ENCODE measurements around the gene KCNS1.

Gene KCNS1

DNA sequence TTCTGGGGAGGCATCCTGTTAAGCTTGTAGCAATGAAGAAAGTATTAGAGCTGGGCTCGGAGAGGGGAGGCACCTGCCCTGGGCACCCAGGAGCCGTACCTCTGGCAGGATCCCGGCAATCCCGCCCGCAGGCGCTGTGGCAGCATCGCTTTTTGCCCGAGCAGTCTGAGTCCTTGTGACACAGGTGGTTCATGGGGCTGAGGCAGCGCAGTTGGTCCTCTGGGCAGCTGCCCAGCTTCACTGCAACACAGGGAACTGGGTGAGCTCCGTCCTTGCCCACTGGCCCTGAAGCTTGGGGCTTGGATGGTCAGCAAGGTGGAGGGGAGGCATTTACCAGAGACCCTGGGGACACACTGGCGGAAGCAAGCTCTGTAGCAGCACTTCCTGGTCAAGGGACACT, 9.4 kb upstream of the KCNS1 start:
- no peak for DNase-seq (ENCODE audit: low read depth in 2 of 2)

- no peak for DNase-seq (ENCODE audit: low read depth in 2 of 2)
Measured at GRCh38 chr20:45109634-45110033, 8.7 kb upstream of the KCNS1 start.

GRCh38 chr20:45105317-45105716, 4.4 kb upstream of the KCNS1 start:
- no peak for DNase-seq (ENCODE audit: low read depth in 2 of 2)

- no peak for DNase-seq (ENCODE audit: low read depth in 2 of 2)
Measured at GRCh38 chr20:45104786-45105185, 3.9 kb upstream of the KCNS1 start.

- DNase-seq (ENCODE audit: low read depth in 2 of 2) = no peak
Measured at GRCh38 chr20:45103072-45103471, 2.1 kb upstream of the KCNS1 start.

DNA sequence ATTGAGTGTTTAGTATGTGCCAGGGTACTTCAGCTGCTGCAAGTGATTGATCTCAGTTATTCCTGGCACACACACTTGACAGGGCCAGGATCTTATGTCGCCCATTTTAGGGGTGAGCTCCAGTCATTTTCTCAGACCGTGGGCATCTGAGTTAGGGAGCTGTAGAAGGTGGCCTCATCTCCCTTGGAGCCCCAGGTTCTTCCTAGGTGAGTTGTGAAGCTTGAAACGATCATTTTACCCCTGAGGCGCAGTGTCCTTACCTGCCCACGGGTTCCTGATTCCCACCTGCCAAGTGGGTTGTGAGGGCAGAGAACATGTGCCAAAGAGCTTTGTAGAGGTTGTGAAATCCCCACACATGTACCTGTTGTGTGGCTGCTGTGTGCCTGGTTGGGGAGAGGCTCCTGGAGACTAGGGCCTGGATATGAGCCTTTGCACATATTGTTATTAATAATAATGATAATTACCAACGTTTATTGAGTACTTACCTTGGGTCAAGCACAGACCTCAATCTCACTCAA, 465 bp upstream of the KCNS1 start:
- DNase-seq (ENCODE audit: low read depth in 2 of 2) = no peak

DNA sequence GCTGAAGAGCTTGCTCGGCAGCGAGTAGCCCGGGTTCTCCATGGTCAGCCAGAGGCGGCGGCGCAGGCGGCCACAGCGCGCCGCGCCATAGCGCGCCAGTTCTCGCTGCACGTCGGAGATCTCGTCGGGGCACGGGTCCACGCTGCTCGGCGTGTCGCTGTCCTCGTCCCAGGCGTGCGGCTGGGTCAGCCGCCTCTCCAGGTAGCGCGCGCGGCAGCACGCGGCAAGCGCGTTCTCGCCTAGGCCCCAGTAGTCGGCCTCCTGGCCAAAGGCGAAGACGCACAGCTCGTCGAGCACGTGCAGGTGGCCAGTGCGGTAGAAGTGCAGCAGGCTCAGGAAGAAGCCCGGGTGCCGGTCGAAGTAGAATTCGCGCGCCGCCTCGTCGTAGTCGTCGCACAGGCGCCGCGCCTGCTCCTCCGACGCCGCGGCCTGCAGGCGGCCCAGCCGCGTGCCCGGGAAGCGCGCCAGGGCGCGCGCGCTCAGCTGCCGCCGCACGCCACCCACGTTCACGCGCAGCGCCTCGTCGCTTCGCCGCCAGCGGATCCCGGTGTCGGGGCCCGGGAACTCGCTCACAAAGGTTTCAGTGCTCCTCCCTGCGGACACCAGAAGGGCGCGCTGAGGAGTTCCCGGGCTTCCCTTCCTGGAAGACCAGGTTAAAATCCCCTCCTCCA, 2.7 kb downstream of the KCNS1 start:
- DNase-seq (ENCODE audit: low read depth in 2 of 2) = peak in 1 of 2 donors; percentile 7

- peak in 1 of 2 donors; percentile 35 for DNase-seq (ENCODE audit: low read depth in 2 of 2)
Measured at GRCh38 chr20:45097485-45098102, 3.3 kb downstream of the KCNS1 start.

DNA sequence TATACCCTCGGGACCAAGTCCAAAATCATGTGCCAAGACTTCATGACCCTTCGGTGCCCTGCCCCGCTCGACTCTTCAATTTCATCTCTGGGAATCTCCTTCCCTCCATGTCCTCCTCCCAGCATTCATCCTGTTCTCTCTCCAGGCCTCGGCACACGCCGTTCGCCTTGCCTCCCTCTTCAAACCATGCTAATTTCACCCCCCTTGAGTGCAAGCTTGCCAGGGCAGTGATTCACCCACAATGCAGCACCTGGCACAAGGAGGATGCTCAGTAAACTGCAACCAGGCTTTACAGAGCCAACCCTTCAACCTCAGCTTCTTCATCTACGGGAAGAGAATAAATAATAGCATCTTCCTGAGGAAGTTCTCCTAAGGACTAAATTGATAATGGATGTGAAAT, 4.1 kb downstream of the KCNS1 start:
- no peak for DNase-seq (ENCODE audit: low read depth in 2 of 2)

DNA sequence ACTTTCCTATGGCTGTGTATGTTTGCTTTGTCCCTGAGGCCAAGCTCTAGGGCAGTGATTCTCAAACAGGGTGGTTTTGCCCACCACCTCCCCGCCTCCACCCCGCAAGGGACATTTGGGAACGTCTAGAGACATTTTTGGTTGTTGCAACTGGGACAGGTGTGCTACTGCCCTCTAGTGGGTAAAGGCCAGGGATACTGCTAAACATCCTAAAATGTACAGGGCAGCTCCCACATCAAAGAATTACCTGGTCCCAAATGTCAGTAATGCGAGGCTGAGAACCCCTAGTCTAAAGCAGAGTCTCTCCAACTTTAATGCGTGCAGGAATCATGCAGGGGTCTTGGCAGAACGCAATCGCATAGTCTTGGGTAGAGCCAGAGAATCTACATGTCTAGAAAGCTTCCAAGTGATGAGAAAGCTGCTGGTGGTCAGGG, 5.1 kb downstream of the KCNS1 start:
- DNase-seq (ENCODE audit: low read depth in 2 of 2) = peak; percentile 39 to 53

DNA sequence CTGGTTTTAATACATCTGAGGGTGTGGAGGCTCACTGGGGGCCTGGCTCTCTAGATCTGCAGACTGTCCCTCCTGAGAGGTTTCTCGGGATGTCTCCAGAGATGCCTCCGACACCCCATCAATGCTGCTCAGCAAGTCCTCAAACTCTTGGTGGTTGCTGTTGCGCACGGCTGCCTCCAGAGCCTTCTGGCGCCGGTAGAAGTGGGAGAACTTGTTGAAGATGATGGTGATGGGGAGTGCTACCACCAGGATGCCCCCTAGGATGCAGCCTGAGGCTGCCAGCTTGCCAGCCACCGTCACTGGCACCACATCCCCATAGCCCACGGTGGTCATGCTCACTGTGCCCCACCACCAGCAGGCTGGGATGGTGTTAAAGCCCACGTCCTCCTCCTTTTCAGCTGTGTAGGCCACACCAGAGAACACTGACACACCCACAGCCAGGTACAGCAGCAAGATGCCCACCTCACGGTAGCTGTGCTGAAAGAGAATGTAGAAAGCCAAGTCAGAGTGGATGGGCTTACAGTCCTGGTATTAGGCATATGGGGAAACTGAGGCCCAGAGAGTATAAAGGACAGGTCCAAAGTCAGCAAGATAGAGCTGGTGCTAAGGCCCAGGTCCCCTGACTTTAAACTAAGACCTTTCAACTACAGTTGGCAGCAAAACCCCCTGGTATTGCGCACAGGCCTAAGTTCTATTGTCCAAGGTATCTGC, 5.9 kb downstream of the KCNS1 start:
- no peak for DNase-seq (ENCODE audit: low read depth in 2 of 2)

GRCh38 chr20:45094201-45094600, 6.7 kb downstream of the KCNS1 start:
- no peak for DNase-seq (ENCODE audit: low read depth in 2 of 2)

- no peak for DNase-seq (ENCODE audit: low read depth in 2 of 2)
Measured at GRCh38 chr20:45092898-45093297, 8.0 kb downstream of the KCNS1 start.

DNA sequence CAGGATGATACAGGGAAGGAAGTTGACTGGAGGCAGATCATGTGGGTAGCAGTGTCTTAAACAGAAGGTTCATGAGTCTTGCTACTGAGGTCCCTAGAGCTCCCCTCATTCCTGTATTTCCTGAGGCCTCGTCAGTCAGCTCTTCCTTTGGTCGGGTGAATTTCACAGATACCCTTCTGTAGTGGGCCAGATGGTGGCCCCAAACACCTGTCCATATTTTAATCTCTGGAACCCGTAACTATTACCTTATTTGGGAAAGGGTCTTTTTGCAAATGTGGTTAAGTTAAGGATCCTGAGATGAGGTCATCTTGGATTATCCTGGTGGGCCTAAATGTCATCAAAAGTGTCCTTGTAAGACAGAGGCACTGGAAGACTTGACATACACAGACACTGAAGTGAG, 9.6 kb downstream of the KCNS1 start:
- no peak for DNase-seq (ENCODE audit: low read depth in 2 of 2)

DNA sequence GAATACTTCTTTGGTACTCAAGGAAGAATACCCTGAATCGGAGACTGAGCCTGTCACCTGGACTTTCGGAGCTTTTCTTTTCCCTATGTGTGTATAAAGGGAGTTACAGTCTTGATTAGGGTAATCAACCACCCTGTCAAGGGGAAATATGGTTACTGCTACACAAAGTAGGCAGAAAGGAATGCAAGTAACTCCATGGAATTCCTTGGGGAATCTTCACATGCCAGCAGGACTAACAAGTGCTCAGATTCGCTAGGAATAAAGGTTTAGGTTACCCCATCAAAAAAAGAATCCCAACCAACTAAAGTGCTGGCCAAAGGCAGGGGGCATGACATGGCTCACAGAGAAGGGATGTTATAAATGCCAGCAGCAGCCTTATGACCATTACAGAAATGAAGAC, 10.4 kb downstream of the KCNS1 start:
- no peak for DNase-seq (ENCODE audit: low read depth in 2 of 2)

GRCh38 chr20:45088247-45088646, 12.7 kb downstream of the KCNS1 start:
- no peak for DNase-seq (ENCODE audit: low read depth in 2 of 2)

GRCh38 chr20:45087814-45088213, 13.1 kb downstream of the KCNS1 start:
- DNase-seq (ENCODE audit: low read depth in 2 of 2) = no peak

DNA sequence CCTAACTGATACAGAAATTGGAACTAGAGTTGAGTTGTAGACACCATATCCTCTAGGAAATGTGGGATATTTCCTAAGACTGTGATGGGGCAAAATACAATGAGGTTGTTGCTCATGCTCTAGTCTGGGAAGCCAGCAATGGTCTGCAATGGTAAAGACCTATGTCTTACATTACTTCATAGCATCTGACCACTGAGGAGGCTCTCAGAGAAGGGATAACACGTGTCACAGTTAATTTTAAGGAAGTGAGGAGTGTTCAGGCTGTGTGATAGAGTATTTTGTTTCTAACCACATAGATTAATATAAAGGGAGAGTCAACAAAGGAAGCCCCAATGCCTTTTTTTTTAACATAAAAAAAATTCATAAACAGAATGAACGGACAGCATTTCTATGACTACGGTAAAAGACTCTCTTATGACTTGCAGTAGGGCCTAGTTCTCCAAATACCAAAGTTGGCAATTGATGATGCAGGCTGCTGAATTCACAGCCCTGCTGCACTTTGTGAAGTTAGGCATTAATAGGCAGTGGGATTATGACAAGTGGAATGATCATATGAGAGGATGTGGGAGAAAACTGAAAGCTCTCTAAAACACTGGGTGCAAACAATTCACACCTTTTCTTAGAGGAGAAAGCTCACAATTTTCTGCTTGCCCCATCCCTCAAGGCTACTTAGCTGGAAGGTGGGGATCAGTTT, 13.7 kb downstream of the KCNS1 start:
- DNase-seq (ENCODE audit: low read depth in 2 of 2) = no peak

DNA sequence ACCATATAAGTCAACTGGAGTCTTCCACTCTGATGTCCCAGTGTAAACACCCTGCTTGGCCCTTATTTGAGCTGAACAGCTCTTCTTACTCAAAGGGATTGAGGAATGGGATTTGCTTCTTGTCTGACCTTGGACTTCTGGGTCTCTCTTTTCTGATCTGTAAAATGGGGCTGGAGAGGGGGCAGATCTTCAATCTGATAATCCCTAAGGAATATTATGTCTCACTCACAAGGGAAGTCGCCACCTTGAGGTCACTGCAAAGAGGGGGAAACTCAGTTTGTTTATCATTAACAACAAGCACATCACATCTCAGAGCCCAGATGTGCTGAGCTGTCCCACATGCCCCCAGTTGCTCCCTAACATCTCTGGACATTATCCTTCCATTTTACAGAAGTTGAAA, 15.1 kb downstream of the KCNS1 start:
- no peak for DNase-seq (ENCODE audit: low read depth in 2 of 2)

- DNase-seq (ENCODE audit: low read depth in 2 of 2) = no peak
Measured at GRCh38 chr20:45085289-45085688, 15.6 kb downstream of the KCNS1 start.

DNA sequence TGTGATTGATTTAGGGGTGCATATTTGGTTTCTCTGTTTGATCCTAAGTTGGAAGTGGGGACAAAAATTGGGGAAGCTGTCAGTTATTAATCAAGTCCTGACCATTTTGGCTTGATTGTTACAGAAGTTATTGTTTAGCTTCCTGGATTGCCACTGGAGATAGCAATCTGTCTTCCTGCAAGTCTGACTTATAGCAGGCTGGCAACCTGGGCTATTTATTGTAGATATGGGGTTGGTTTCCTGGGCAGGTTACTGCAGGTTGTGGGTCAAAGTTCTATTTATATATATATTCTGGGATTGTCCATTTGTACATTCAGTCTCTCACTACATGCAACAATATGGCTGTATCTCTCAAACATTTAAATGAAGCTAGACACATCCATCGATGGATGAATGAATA, 17.8 kb downstream of the KCNS1 start:
- DNase-seq (ENCODE audit: low read depth in 2 of 2) = no peak

GRCh38 chr20:45082468-45082867, 18.5 kb downstream of the KCNS1 start:
- no peak for DNase-seq (ENCODE audit: low read depth in 2 of 2)

Data from activated CD4-positive, alpha-beta T cell treated with anti-CD3 and anti-CD28 coated beads for 24 hours (primary cell).